ENCODE measurements around the gene ALCAM. TPM values are rescaled to one million over a fixed set of nuclear protein-coding genes. Genes with fewer than 3 reads are reported as not detected.

The ALCAM gene
- total and polyA plus RNA-seq, 8 donors, result 11.3 to 121 (median 50.7) TPM

DNA sequence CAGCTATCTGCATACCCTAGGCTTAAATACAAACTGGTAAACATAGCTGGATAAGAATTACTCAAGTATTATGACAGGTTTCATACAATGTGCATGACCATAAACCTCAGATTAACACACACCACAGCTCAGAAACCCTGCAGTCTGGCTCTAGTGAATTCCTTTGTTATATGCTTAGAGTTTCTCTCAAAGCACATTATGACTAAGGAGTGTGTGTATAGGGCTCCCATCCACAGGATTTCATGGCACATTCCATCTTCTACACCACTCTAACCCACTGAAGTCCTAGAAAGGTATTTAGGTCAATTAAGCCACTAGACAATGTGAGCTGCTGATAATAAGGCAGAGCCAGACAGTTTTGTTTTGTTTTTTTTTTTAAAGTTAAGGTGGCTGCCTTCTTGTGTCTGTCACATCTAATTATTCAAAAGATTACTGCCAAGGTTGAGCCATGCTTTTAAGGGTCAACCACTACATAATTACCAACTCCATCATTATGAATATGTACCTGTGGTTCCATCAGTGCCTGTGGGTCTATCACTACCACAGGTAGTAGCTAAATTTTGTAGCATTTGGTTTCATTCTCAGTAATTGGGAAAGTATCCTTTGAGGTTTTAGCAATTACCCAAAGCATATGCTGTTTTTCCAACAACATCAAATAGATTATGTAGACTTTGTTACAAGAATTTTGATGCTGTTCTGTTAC, 107.0 kb downstream of the ALCAM start:
- H3K4me3 ChIP-seq, result no peak overlapping the region
- H3K27me3 ChIP-seq, result no peaks in the 10 kb centered on the region
- DNase-seq, result peak in 1 of 2 donors; percentile 4
- H3K9me3 ChIP-seq, result peaks cover 0 to 7% (median 3%) of the 10 kb centered on the region in 4 donors
- no peak overlapping the region for H3K27ac ChIP-seq
- TF ChIP-seq, protein P1, sequence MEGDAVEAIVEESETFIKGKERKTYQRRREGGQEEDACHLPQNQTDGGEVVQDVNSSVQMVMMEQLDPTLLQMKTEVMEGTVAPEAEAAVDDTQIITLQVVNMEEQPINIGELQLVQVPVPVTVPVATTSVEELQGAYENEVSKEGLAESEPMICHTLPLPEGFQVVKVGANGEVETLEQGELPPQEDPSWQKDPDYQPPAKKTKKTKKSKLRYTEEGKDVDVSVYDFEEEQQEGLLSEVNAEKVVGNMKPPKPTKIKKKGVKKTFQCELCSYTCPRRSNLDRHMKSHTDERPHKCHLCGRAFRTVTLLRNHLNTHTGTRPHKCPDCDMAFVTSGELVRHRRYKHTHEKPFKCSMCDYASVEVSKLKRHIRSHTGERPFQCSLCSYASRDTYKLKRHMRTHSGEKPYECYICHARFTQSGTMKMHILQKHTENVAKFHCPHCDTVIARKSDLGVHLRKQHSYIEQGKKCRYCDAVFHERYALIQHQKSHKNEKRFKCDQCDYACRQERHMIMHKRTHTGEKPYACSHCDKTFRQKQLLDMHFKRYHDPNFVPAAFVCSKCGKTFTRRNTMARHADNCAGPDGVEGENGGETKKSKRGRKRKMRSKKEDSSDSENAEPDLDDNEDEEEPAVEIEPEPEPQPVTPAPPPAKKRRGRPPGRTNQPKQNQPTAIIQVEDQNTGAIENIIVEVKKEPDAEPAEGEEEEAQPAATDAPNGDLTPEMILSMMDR (IDR thresholded peaks at IDR 0.05), result no peak
- TF ChIP-seq POLR2AphosphoS5 (IDR thresholded peaks at IDR 0.05) (no peak), EP300 (IDR thresholded peaks at IDR 0.05) (no peak), POLR2A (IDR thresholded peaks at IDR 0.05) (no peak)
- H3K4me1 ChIP-seq, result no peaks in the 10 kb centered on the region
- intact Hi-C loops (cut with DNase I; ENCODE audit: low total_unique reads), result no loop called here
- no peaks in the 10 kb centered on the region for H3K36me3 ChIP-seq

DNA sequence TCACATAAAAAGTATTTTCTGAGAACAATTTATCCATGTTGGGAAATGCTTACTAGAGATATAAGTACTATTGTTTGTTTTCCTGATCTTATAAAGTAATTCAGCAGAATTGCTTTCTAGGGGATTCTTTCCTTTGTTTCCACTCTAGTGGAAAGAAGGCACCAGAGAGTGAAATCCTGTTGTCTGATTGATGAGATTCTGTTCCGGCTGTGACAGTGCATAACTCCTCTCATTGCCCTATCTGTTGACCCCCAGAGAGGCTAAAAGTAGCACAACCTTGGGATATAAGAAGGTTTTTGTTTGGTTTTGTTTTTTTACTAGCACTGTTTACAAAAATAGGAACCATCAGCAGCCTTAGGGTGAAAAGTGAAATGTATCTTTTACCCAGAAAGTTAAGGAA, 114.1 kb downstream of the ALCAM start:
- H3K27ac ChIP-seq, result no peak overlapping the region
- peaks cover 0 to 7% (median 3%) of the 10 kb centered on the region in 4 donors for H3K9me3 ChIP-seq
- no peaks in the 10 kb centered on the region for H3K27me3 ChIP-seq
- H3K4me1 ChIP-seq, result no peaks in the 10 kb centered on the region
- TF ChIP-seq, protein P1 (IDR thresholded peaks at IDR 0.05), result no peak
- no peak for TF ChIP-seq POLR2AphosphoS5 (IDR thresholded peaks at IDR 0.05)
- TF ChIP-seq POLR2A (IDR thresholded peaks at IDR 0.05), result no peak
- no peak for TF ChIP-seq EP300 (IDR thresholded peaks at IDR 0.05)
- intact Hi-C loops (cut with DNase I; ENCODE audit: low total_unique reads), result no loop called here
- no peak for DNase-seq
- WGBS, 5 donors, result 65 to 81% (median 76%) methylated on average over 1 of the region's 1 CpG
- no peaks in the 10 kb centered on the region for H3K36me3 ChIP-seq
- H3K4me3 ChIP-seq, result no peak overlapping the region

DNA sequence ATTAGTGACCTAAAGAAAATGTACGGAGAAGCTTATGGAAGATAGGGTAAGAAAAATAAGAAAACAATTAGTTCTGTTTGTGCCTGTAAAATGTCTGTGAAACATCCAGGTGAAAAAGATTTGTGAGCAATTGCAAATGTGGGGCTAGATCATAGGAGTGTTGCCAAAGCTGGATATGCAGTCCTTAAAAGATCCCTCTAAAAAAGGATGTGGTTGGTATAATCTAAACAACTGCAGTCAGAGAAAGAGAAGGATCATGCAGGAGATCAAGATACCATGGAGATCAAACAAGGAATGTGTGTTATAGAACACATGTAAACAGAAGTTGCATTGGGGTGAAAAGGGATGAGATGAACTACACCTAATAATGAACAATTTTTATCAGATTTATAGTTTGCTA, 116.8 kb downstream of the ALCAM start:
- H3K4me1 ChIP-seq, result no peaks in the 10 kb centered on the region
- intact Hi-C loops (cut with DNase I; ENCODE audit: low total_unique reads), result no loop called here
- DNase-seq, result no peak
- no peaks in the 10 kb centered on the region for H3K36me3 ChIP-seq
- WGBS, 5 donors, result 40 to 100% (median 55%) methylated on average over 1 of the region's 1 CpG
- no peak for TF ChIP-seq POLR2A (IDR thresholded peaks at IDR 0.05)
- TF ChIP-seq, protein P1 (IDR thresholded peaks at IDR 0.05), result no peak
- no peak for TF ChIP-seq EP300 (IDR thresholded peaks at IDR 0.05)
- no peak for TF ChIP-seq POLR2AphosphoS5 (IDR thresholded peaks at IDR 0.05)
- no peak overlapping the region for H3K27ac ChIP-seq
- H3K27me3 ChIP-seq, result no peaks in the 10 kb centered on the region
- no peak overlapping the region for H3K4me3 ChIP-seq
- peaks cover 0 to under 1% (median under 1%) of the 10 kb centered on the region in 4 donors for H3K9me3 ChIP-seq

DNA sequence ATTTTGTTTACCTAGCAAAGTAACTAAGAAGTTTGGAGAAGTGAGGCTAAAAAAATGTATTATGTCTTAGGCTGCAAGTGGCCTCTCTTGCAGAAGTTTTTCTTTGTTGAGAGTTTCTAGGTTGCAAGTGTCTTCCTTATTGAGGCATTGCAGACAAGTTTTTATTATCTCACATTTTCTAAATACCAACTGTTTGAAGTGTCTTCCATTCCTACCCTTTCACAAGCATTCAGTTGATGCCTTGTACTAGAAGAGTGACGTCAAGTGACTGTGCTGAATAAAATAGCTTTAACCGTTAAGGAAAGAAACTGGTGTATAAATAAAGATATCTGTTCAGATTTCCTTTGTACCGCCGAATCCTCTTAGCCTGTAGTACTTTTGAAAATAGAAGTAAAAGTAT, 123.3 kb downstream of the ALCAM start:
- no peak for DNase-seq
- intact Hi-C loops (cut with DNase I; ENCODE audit: low total_unique reads), result no loop called here
- peaks cover 0 to 15% (median 7%) of the 10 kb centered on the region in 4 donors for H3K9me3 ChIP-seq
- H3K4me1 ChIP-seq, result no peaks in the 10 kb centered on the region
- H3K27me3 ChIP-seq, result no peaks in the 10 kb centered on the region
- no peak overlapping the region for H3K4me3 ChIP-seq
- WGBS, 5 donors, result 93 to 97% (median 94%) methylated on average over 4 of the region's 4 CpGs
- TF ChIP-seq POLR2AphosphoS5 (IDR thresholded peaks at IDR 0.05) (no peak), POLR2A (IDR thresholded peaks at IDR 0.05) (no peak), EP300 (IDR thresholded peaks at IDR 0.05) (no peak)
- TF ChIP-seq, protein P1 (IDR thresholded peaks at IDR 0.05), result no peak
- no peak overlapping the region for H3K27ac ChIP-seq
- H3K36me3 ChIP-seq, result peaks cover 0 to 10% (median 5%) of the 10 kb centered on the region in 4 donors

All from stomach (tissue), 9 donors.